Measurements from ENCODE around the gene STARD4.

DNA sequence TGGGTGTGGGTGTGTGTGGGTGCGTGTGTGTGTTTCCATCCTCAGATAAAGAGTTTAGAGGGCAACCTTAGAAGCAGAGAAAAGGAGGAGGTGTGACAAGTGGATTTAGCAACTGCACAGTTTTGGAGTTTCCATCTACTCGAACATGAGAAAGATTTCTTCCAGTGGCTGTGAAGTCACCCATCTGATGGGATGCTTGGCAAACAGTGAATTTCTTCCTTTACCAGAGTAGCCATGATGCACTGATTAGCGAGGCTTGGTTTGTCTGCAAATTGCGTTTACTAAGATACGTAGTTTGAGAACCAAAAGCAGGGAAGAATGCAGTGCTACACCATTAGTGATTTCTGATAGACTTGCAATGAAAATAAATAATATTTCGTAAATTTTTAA is 791 bp upstream of the STARD4 start:
- no peak for TF ChIP-seq EZH2phosphoT487 (IDR thresholded peaks at IDR 0.05; ENCODE audit: borderline replicate concordance, low read depth)
- TF ChIP-seq, protein P1, sequence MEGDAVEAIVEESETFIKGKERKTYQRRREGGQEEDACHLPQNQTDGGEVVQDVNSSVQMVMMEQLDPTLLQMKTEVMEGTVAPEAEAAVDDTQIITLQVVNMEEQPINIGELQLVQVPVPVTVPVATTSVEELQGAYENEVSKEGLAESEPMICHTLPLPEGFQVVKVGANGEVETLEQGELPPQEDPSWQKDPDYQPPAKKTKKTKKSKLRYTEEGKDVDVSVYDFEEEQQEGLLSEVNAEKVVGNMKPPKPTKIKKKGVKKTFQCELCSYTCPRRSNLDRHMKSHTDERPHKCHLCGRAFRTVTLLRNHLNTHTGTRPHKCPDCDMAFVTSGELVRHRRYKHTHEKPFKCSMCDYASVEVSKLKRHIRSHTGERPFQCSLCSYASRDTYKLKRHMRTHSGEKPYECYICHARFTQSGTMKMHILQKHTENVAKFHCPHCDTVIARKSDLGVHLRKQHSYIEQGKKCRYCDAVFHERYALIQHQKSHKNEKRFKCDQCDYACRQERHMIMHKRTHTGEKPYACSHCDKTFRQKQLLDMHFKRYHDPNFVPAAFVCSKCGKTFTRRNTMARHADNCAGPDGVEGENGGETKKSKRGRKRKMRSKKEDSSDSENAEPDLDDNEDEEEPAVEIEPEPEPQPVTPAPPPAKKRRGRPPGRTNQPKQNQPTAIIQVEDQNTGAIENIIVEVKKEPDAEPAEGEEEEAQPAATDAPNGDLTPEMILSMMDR (IDR thresholded peaks at IDR 0.05), result no peak

Measured in SK-N-SH (cell line).